Renal cortical epithelial cell (primary cell): ENCODE measurements around the gene FHAD1. TPM values are rescaled to one million over a fixed set of nuclear protein-coding genes. Genes with fewer than 3 reads are reported as not detected.

Experiments
- DNase-seq: peaks from one replicate; pipeline ENCODE4 v3.0.0-alpha.2; 2011; ENCODE audit warnings: low read depth
- total RNA-seq: library from RNA; depleted of rRNA; stranded (reverse); fragments of >200 nt; gene quantifications from 2 replicates; pipeline ENCODE4 v1.2.3, GENCODE V29; 2014

FHAD1 gene
- total RNA-seq, 1 donor from 2014 or later, result 1.3 TPM

GRCh38 chr1:15218287-15219279 lies 28.4 kb upstream of the FHAD1 start:
- DNase-seq, result peak; percentile 79

DNA sequence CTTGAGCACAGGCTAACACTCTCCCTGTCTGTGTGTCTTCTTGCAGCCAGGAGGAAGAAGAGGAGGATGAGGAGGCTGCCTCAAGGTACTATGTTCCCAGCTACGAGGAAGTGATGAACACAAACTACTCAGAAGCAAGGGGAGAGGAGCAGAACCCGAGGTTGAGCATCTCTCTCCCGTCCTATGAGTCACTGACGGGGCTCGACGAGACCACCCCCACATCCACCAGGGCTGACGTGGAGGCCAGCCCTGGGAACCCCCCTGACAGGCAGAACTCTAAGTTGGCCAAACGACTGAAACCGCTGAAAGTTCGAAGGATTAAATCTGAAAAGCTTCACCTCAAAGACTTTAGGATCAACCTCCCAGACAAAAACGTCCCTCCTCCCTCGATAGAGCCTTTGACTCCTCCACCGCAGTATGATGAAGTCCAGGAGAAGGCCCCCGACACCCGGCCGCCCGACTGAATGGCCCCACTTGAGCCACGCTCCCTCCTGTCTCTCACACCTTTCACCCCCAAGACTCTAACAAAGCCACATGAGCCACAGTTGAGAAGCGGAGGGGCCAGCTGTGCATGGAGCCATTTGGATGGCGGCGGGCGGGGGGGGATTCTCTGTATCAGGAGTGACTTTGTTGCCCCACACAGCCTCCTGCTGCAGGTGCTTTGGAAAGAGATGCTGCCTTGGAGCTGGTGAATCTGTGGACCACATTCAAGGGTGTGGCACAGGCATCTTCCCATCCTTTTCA lies 27.6 kb upstream of the FHAD1 start:
- no peak for DNase-seq

DNA sequence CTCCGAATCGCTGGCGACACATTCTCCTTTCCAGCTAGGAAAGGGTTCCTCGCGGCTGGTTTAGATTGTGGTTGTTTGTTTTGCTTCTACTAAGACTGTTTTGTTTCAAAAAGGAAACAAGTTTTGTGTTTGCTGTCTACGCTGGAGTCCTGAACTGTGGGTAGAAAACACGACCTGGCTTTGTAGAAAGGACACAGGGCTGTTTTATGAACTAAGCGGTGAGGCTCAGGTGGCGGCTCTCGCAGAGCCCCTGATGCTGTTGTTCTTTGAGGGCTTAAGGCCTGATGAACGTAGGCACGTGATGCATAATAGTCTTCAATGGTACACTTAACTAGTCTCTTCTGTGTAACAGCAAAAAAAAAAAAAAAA lies 27.0 kb upstream of the FHAD1 start:
- DNase-seq, result no peak

- peak; percentile 24 for DNase-seq
These were observed 26.1 kb upstream of the FHAD1 start for GRCh38 chr1:15220825-15221431.

DNA sequence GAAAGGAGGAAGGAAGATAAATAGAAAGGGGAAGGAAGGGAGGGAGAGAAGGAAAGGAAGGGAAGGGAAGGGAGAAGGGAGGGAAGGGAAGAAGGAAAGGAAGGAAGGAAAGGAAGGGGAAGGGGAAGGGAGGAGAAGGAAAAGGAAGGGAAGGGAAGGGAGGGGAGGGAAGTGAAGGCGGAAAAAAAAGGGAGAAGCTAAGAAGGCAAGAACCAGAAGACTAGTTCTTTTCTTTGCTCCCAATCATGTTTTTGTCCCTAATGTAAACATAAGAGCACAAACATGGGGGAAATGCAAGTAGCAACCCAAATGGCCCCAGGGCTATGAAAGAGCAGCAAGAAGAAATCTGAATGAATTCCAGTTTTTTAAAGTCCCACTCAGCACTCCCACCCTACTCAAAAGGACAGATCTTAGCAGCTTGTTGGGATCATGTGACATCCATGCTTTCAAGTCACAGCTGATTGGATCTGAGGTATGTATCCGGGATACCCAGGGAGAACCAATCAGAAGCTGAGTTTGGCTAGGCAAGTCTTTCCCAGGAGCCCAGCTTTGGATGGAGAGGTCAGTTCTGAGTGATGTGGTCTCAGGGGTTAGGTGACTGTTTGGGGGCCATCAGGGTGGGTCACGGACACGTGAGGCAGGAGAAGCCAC lies 24.2 kb upstream of the FHAD1 start:
- peak; percentile 33 for DNase-seq

- no peak for DNase-seq
These were observed 22.7 kb upstream of the FHAD1 start for GRCh38 chr1:15224259-15224869.

GRCh38 chr1:15224974-15225373 lies 22.0 kb upstream of the FHAD1 start:
- no peak for DNase-seq

- no peak for DNase-seq
These were observed 21.6 kb upstream of the FHAD1 start for GRCh38 chr1:15225461-15225860.

- DNase-seq, result no peak
These were observed 20.4 kb upstream of the FHAD1 start for GRCh38 chr1:15226388-15227255.

- no peak for DNase-seq
These were observed 17.3 kb upstream of the FHAD1 start for GRCh38 chr1:15229707-15230131.

- no peak for DNase-seq
These were observed 15.3 kb upstream of the FHAD1 start for GRCh38 chr1:15231714-15232201.

DNA sequence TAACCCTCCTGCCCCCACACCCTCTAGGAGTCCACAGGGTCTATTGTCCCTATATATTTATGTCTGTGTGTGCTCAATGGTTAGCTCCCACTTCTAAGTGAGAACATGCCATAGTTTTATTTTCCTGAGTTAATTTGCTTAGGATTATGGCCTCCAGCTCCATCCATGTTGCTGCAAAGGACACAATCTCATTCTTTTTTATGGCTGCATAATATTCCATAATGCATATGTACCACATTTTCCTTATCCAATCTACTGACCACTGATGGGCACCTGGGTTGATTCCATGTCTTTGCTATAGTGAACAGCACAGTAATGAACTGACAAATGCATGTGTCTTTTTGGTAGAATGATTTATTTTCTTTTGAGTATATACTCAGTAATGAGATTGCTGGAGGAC lies 13.3 kb upstream of the FHAD1 start:
- DNase-seq, result no peak

GRCh38 chr1:15236321-15236721 lies 10.7 kb upstream of the FHAD1 start:
- no peak for DNase-seq

- no peak for DNase-seq
These were observed 10.3 kb upstream of the FHAD1 start for GRCh38 chr1:15236746-15237145.

GRCh38 chr1:15238789-15239188 lies 8.2 kb upstream of the FHAD1 start:
- no peak for DNase-seq

DNA sequence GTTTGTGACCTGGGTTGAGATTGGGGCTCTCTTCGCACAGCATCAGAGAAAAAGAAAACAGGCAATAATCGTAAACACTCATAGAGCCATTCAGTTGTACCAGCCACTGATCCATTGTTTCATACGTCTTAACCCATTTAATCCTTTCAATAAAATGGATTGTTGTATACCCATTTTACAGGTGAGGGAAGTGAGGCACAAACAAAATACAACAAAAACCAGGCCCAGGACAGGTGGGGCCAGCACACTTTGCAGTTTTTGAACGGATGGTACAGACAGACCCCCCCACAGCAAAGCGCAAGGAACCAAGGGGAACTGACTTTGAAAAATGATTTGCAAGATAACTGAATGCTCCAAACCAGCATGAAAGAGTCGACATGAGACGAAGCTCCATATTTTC lies 4.3 kb upstream of the FHAD1 start:
- DNase-seq, result no peak

GRCh38 chr1:15243275-15244043 lies 3.6 kb upstream of the FHAD1 start:
- no peak for DNase-seq

- DNase-seq, result no peak
These were observed 2.2 kb upstream of the FHAD1 start for GRCh38 chr1:15244813-15245212.

DNA sequence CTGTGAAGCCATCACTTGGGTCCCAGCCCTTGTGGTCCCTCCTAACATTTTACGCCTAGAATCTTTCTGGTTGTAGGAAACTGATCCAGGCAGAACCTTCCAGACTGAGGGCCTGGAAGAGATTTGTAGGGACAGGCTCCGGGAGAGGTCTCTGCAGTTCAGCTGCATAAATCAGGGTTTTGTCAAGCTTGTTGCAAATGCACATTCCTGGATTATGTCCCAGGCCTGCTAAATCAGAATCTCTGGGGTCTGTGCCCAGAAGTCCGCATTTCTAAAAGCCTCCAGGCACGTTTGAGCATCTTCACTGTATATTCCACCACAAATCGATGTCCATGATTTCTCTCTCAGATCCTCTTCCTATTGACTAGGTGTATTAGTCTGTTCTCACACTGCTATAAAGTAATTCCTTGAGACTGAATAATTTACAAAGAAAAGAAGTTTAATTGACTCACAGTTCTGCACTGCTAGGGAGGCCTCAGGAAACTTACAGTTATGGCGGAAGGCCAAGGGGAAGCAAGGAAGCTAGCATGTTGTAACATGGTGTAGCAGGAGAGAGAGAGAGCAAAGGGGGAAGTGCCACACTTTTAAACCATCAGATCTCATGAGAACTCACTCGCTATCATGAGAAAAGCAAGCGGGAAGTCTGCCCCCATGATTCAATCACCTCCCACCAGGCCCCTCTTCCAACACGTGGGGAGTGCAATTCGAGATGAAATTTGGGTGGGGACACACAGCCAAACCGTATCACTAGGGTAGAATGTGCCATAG lies 1.2 kb upstream of the FHAD1 start:
- DNase-seq, result peak; percentile 23
